Measurements from ENCODE around the gene EPB41L3.

- TF ChIP-seq ZNF76 (tag by site-specific recombination; IDR thresholded peaks at IDR 0.05; ENCODE audit: borderline replicate concordance, low read depth) (no peak), ZNF280D (tag by site-specific recombination; IDR thresholded peaks at IDR 0.05) (no peak), ZNF350 (tag by site-specific recombination; IDR thresholded peaks at IDR 0.05) (no peak), GLI4 (tag by site-specific recombination; IDR thresholded peaks at IDR 0.05) (no peak), ZNF138 (tag by site-specific recombination; IDR thresholded peaks at IDR 0.05; ENCODE audit: borderline replicate concordance) (no peak), ZNF560 (tag by site-specific recombination; IDR thresholded peaks at IDR 0.05; ENCODE audit: borderline replicate concordance) (no peak), CTCF (tag by site-specific recombination; IDR thresholded peaks at IDR 0.05) (no peak), REST (tag by site-specific recombination; IDR thresholded peaks at IDR 0.05) (no peak), ZFP3 (tag by site-specific recombination; IDR thresholded peaks at IDR 0.05; ENCODE audit: low read depth) (no peak), ZBTB10 (tag by site-specific recombination; IDR thresholded peaks at IDR 0.05) (no peak), KLF9 (tag by site-specific recombination; IDR thresholded peaks at IDR 0.05; ENCODE audit: low read depth) (no peak), ZNF768 (tag by site-specific recombination; IDR thresholded peaks at IDR 0.05) (no peak), ZNF335 (tag by site-specific recombination; conservative IDR thresholded peaks at IDR 0.05) (no peak), SP7 (tag by site-specific recombination; IDR thresholded peaks at IDR 0.05) (no peak)
Observed at GRCh38 chr18:5398269-5398668, 145.5 kb downstream of the EPB41L3 start.
